ENCODE results near the gene MEF2D.
A peak's percentile ranks its signal among the peaks of the same experiment; 100 is the strongest.

Gene MEF2D

DNA sequence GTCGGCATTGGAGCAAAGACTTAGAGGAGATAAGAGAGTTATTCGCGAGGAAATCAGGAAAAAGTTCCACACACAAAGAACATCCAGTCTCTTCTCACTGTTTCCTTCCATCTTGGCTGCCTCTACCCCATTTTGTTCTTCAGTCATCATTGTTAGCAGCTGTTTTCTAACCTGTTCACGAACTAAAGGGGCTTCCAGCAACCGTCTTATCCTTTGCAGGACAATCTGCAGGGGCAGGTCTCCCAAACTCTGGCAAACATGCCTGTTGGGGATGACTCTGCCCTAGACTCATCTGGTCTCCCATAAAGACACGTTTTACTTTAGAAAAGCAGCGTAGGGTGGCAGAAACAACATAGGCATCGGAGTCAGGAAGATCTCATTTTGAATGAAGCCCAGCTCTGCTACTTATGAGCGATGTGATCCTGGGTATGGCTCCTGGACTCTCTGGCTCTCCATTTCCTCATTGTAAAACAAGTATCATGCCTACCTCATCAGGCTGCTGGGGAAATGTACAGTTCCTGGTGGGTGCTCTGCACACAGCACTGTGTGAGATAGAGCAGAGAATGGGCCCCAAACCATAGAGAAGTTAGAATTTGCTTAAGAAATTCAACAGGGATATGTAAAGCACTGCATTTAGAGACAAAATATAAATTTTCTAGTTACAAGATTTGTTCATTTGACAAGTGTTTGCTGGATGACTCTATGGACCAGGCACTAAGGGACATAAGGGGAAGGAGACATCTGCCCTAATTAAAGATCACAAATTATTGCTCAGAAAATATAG is 59.7 kb downstream of the MEF2D start:
- Histone ChIP-seq H3K4me1 (ENCODE audit: insufficient read depth, low read length, poor library complexity, severe bottlenecking) (peaks cover 20% of the 10 kb centered on the region), H3K9ac (ENCODE audit: low read depth, low read length, poor library complexity, severe bottlenecking) (no peak overlapping the region), H4K20me1 (ENCODE audit: insufficient read depth, low read length, poor library complexity, severe bottlenecking) (no peaks in the 10 kb centered on the region), H3K4me2 (ENCODE audit: low read depth, low read length, poor library complexity, severe bottlenecking) (no peak overlapping the region), H3K27me3 (ENCODE audit: insufficient read depth, low read length, poor library complexity, severe bottlenecking) (no peaks in the 10 kb centered on the region), H3K9me2 (replicated peaks; ENCODE audit: low read depth, low read length) (no peaks in the 10 kb centered on the region), H3K36me3 (ENCODE audit: insufficient read depth, low read length) (no peaks in the 10 kb centered on the region), H3K79me2 (ENCODE audit: insufficient read depth, low read length) (no peaks in the 10 kb centered on the region), H3K9me3 (ENCODE audit: insufficient read depth, low read depth, low read length) (no peaks in the 10 kb centered on the region), H3K4me3 (ENCODE audit: low read length, poor library complexity, severe bottlenecking) (no peak overlapping the region), H3F3A (ENCODE audit: low read depth) (peaks cover 10% of the 10 kb centered on the region), H2AFZ (ENCODE audit: low read length) (peak overlapping the region; percentile 62)
- TF ChIP-seq, protein P1, sequence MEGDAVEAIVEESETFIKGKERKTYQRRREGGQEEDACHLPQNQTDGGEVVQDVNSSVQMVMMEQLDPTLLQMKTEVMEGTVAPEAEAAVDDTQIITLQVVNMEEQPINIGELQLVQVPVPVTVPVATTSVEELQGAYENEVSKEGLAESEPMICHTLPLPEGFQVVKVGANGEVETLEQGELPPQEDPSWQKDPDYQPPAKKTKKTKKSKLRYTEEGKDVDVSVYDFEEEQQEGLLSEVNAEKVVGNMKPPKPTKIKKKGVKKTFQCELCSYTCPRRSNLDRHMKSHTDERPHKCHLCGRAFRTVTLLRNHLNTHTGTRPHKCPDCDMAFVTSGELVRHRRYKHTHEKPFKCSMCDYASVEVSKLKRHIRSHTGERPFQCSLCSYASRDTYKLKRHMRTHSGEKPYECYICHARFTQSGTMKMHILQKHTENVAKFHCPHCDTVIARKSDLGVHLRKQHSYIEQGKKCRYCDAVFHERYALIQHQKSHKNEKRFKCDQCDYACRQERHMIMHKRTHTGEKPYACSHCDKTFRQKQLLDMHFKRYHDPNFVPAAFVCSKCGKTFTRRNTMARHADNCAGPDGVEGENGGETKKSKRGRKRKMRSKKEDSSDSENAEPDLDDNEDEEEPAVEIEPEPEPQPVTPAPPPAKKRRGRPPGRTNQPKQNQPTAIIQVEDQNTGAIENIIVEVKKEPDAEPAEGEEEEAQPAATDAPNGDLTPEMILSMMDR (conservative IDR thresholded peaks at IDR 0.05; ENCODE audit: low read length) = no peak
- TF ChIP-seq EZH2phosphoT487 (IDR thresholded peaks at IDR 0.05; ENCODE audit: borderline replicate concordance) = no peak

DNA sequence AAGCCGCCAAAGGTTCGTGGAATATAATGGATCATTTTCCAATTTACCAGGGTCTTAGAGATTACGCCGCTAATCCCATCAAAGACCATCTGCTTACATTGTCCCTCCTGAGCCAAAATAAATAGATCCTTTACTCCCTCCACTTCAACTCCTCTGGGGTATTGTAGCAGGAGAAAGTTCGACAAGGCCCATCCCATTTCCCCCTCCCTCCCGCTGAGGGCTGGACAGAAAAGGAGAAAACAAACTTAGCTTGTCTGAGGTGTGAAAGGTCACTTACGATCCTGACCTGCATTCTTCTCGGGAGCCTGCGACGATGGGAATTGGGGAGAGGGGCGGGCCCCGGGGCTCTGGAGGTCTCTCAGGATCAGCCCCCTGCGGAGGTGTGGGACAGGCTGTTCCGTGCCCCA is 60.8 kb downstream of the MEF2D start:
- TF ChIP-seq, protein P1 (conservative IDR thresholded peaks at IDR 0.05; ENCODE audit: low read length) = no peak
- no peak for TF ChIP-seq EZH2phosphoT487 (IDR thresholded peaks at IDR 0.05; ENCODE audit: borderline replicate concordance)
- H3K27me3 ChIP-seq (ENCODE audit: insufficient read depth, low read length, poor library complexity, severe bottlenecking) = no peaks in the 10 kb centered on the region

GRCh38 chr1:156439036-156439776 is 61.4 kb downstream of the MEF2D start:
- H3K9me3 ChIP-seq (ENCODE audit: insufficient read depth, low read depth, low read length) = no peaks in the 10 kb centered on the region
- H3K4me1 ChIP-seq (ENCODE audit: insufficient read depth, low read length, poor library complexity, severe bottlenecking) = peaks cover 20% of the 10 kb centered on the region
- H3K4me3 ChIP-seq (ENCODE audit: low read length, poor library complexity, severe bottlenecking) = peak overlapping the region; percentile 47
- H3K4me2 ChIP-seq (ENCODE audit: low read depth, low read length, poor library complexity, severe bottlenecking) = peak overlapping the region; percentile 77
- no peaks in the 10 kb centered on the region for H4K20me1 ChIP-seq (ENCODE audit: insufficient read depth, low read length, poor library complexity, severe bottlenecking)
- H3K9me2 ChIP-seq (replicated peaks; ENCODE audit: low read depth, low read length) = no peaks in the 10 kb centered on the region
- TF ChIP-seq, protein P1 (conservative IDR thresholded peaks at IDR 0.05; ENCODE audit: low read length) = no peak
- TF ChIP-seq EZH2phosphoT487 (IDR thresholded peaks at IDR 0.05; ENCODE audit: borderline replicate concordance) = no peak
- H3K27me3 ChIP-seq (ENCODE audit: insufficient read depth, low read length, poor library complexity, severe bottlenecking) = no peaks in the 10 kb centered on the region
- H3F3A ChIP-seq (ENCODE audit: low read depth) = peaks cover 10% of the 10 kb centered on the region
- H3K9ac ChIP-seq (ENCODE audit: low read depth, low read length, poor library complexity, severe bottlenecking) = peak overlapping the region; percentile 57
- H2AFZ ChIP-seq (ENCODE audit: low read length) = peak overlapping the region; percentile 29; the same call in 1 of the 2 replicates
- no peaks in the 10 kb centered on the region for H3K79me2 ChIP-seq (ENCODE audit: insufficient read depth, low read length)
- H3K36me3 ChIP-seq (ENCODE audit: insufficient read depth, low read length) = no peaks in the 10 kb centered on the region

More for the DNA sequence above, 60.8 kb downstream of the MEF2D start:
- Histone ChIP-seq H3K4me3 (ENCODE audit: low read length, poor library complexity, severe bottlenecking) (no peak overlapping the region), H3K4me2 (ENCODE audit: low read depth, low read length, poor library complexity, severe bottlenecking) (peak overlapping the region; percentile 77), H3K9me2 (replicated peaks; ENCODE audit: low read depth, low read length) (no peaks in the 10 kb centered on the region), H3K9ac (ENCODE audit: low read depth, low read length, poor library complexity, severe bottlenecking) (peak overlapping the region; percentile 57), H3K79me2 (ENCODE audit: insufficient read depth, low read length) (no peaks in the 10 kb centered on the region), H4K20me1 (ENCODE audit: insufficient read depth, low read length, poor library complexity, severe bottlenecking) (no peaks in the 10 kb centered on the region), H2AFZ (ENCODE audit: low read length) (no peak overlapping the region), H3K36me3 (ENCODE audit: insufficient read depth, low read length) (no peaks in the 10 kb centered on the region), H3K4me1 (ENCODE audit: insufficient read depth, low read length, poor library complexity, severe bottlenecking) (peaks cover 20% of the 10 kb centered on the region), H3K9me3 (ENCODE audit: insufficient read depth, low read depth, low read length) (no peaks in the 10 kb centered on the region), H3F3A (ENCODE audit: low read depth) (peaks cover 10% of the 10 kb centered on the region)
